GM23248 (cell line): ENCODE results near the gene KRT12. TPM values are rescaled to one million over a fixed set of nuclear protein-coding genes. Genes with fewer than 3 reads are reported as not detected.

Experiments used
- DNase-seq: peaks from one replicate; pipeline ENCODE4 v3.0.0-alpha.2; 2015
- H2AFZ ChIP-seq: fragments of 200-600 bp; sonication (generic); 2 replicates; pipeline ENCODE4 v1.6.1; 2016; ENCODE audit warnings: antibody characterized with exemption
- H3F3A ChIP-seq: fragments of 200-600 bp; sonication (generic); 2 replicates; pipeline ENCODE4 v1.6.1; 2016; ENCODE audit warnings: mild to moderate bottlenecking, antibody characterized with exemption, mixed run types; ENCODE audit not compliant: insufficient read depth
- H3K27ac ChIP-seq: fragments of 200-600 bp; sonication (generic); 2 replicates; pipeline ENCODE4 v1.5.1; 2016; ENCODE audit warnings: mild to moderate bottlenecking
- H3K27me3 ChIP-seq: fragments of 200-600 bp; sonication (generic); replicated peaks from 2 replicates; pipeline ENCODE4 v1.6.1; 2016; ENCODE audit warnings: mild to moderate bottlenecking; ENCODE audit not compliant: insufficient read depth
- H3K36me3 ChIP-seq: fragments of 200-600 bp; sonication (generic); 2 replicates; pipeline ENCODE4 v1.6.1; 2016; ENCODE audit warnings: low read depth, mild to moderate bottlenecking
- H3K4me1 ChIP-seq: fragments of 200-600 bp; sonication (generic); 2 replicates; pipeline ENCODE4 v1.6.1; 2016; ENCODE audit warnings: mild to moderate bottlenecking; ENCODE audit not compliant: insufficient read depth
- H3K4me2 ChIP-seq: fragments of 200-600 bp; sonication (generic); one replicate; pipeline ENCODE4 v1.6.1; 2016; ENCODE audit warnings: mild to moderate bottlenecking; ENCODE audit not compliant: unreplicated experiment
- H3K4me3 ChIP-seq: fragments of 200-600 bp; sonication (generic); 2 replicates; pipeline ENCODE4 v1.5.1; 2016; ENCODE audit warnings: mild to moderate bottlenecking
- H3K79me2 ChIP-seq: fragments of 200-600 bp; sonication (generic); 2 replicates; pipeline ENCODE4 v1.6.1; 2016; ENCODE audit warnings: mild to moderate bottlenecking; ENCODE audit not compliant: insufficient read depth
- H3K9ac ChIP-seq: fragments of 200-600 bp; sonication (generic); 2 replicates; pipeline ENCODE4 v1.6.1; 2016; ENCODE audit warnings: mild to moderate bottlenecking
- H3K9me2 ChIP-seq: fragments of 200-600 bp; sonication (generic); 2 replicates; pipeline ENCODE4 v1.6.1; 2016; ENCODE audit warnings: mixed run types, mild to moderate bottlenecking, moderate library complexity; ENCODE audit not compliant: insufficient read depth
- H3K9me3 ChIP-seq: fragments of 200-600 bp; sonication (generic); one replicate; pipeline ENCODE4 v1.6.1; 2017; ENCODE audit warnings: low read depth
- H4K20me1 ChIP-seq: fragments of 200-600 bp; sonication (generic); 2 replicates; pipeline ENCODE4 v1.6.0; 2016; ENCODE audit not compliant: insufficient read depth
- EZH2 ChIP-seq: fragments of 200-600 bp; sonication (generic); IDR thresholded peaks from 2 replicates; pipeline ENCODE4 v1.6.1; 2018; ENCODE audit warnings: antibody characterized with exemption, mild to moderate bottlenecking; ENCODE audit not compliant: insufficient read depth, poor library complexity, severe bottlenecking
- EZH2phosphoT487 ChIP-seq: fragments of 200-600 bp; sonication (generic); IDR thresholded peaks from 2 replicates; pipeline ENCODE4 v1.6.1; 2018; ENCODE audit warnings: antibody characterized with exemption, moderate library complexity, mild to moderate bottlenecking, low read depth; ENCODE audit not compliant: insufficient read depth
- WGBS, 2 experiments: methylation state at CpG; one replicate each; pipeline ENCODE4 v1.1.6; 2015 to 2017; ENCODE audit warnings: low lambda C conversion rate in 2 of 2, low coverage in 1 of 2; ENCODE audit errors: missing lambda C conversion rate in 2 of 2; 5-methylcytosine and 5-hydroxymethylcytosine counted together
- in situ Hi-C: fragments of 300-500 bp; cut with MboI; formaldehyde crosslinking; loops from 2 replicates; pipeline ENCODE4 v1.15.0; 2020
- polyA plus RNA-seq: library from polyadenylated mRNA; unstranded; fragments of >200 nt; fragmentation: Nextera tagmentation; extraction: Ambion mirVana; gene quantifications from 2 replicates; pipeline ENCODE4 v1.2.1, GENCODE V29; 2016
- total RNA-seq: library from RNA; depleted of rRNA; stranded (reverse); fragments of >200 nt; shearing (Covaris generic); gene quantifications from 2 replicates; pipeline ENCODE4 v1.2.3, GENCODE V29; 2014

Gene KRT12
- total and polyA plus RNA-seq, 2 experiments from 2014 or later, result not detected

- Histone ChIP-seq H3K9me2 (no peaks in the 10 kb centered on the region), H3F3A (peaks cover 15% of the 10 kb centered on the region), H3K4me2 (no peak overlapping the region), H3K36me3 (no peaks in the 10 kb centered on the region), H3K27me3 (no peaks in the 10 kb centered on the region), H3K79me2 (peaks cover 97% of the 10 kb centered on the region), H3K9me3 (no peaks in the 10 kb centered on the region), H3K27ac (no peak overlapping the region), H2AFZ (no peak overlapping the region), H4K20me1 (no peaks in the 10 kb centered on the region), H3K4me3 (no peak overlapping the region), H3K4me1 (peaks cover 11% of the 10 kb centered on the region), H3K9ac (no peak overlapping the region)
- no peak for DNase-seq
- WGBS, 2 experiments, result 93 to 95% methylated on average over 2 of the region's 2 CpGs
- no peak for TF ChIP-seq EZH2phosphoT487
- TF ChIP-seq EZH2, result no peak
- in situ Hi-C loops, result no loop called here
Measured at GRCh38 chr17:40825599-40825998, 41.4 kb downstream of the KRT12 start.

GRCh38 chr17:40824015-40824832 lies 42.8 kb downstream of the KRT12 start:
- H3K9me2 ChIP-seq, result no peaks in the 10 kb centered on the region
- in situ Hi-C loops, result no loop called here
- TF ChIP-seq EZH2phosphoT487 (no peak), EZH2 (no peak)

GRCh38 chr17:40822132-40822812 lies 44.8 kb downstream of the KRT12 start, which contains the start of gene KRT10:
TSS of gene KRT10 (minus strand) at chr17:40822614. CDS start at chr17:40822585, 29 bp downstream.
- H4K20me1 ChIP-seq, result no peaks in the 10 kb centered on the region
- H3K79me2 ChIP-seq, result peaks cover 85% of the 10 kb centered on the region
- H3K4me1 ChIP-seq, result peaks cover 26% of the 10 kb centered on the region
- no peak within 1 kb of the TSS for H3K27ac ChIP-seq
- H3K9me3 ChIP-seq, result no peaks in the 10 kb centered on the region
- H3K36me3 ChIP-seq, result peaks cover 4% of the 10 kb centered on the region; the same call in 1 of the 2 replicates
- peaks cover 42% of the 10 kb centered on the region for H3F3A ChIP-seq
- 76 to 86% methylated on average over 6 to 7 of the region's 7 CpGs for WGBS, 2 experiments
- TF ChIP-seq EZH2phosphoT487 (no peak), EZH2 (no peak)
- H3K4me2 ChIP-seq, result no peak within 1 kb of the TSS
- no peak within 1 kb of the TSS for H3K4me3 ChIP-seq
- in situ Hi-C loops, result no loop called here
- H3K9me2 ChIP-seq, result no peaks in the 10 kb centered on the region
- no peak for DNase-seq
- no peak within 1 kb of the TSS for H3K9ac ChIP-seq
- no peak within 1 kb of the TSS for H2AFZ ChIP-seq
- no peaks in the 10 kb centered on the region for H3K27me3 ChIP-seq

More at GRCh38 chr17:40824015-40824832, 42.8 kb downstream of the KRT12 start:
- Histone ChIP-seq H3K4me3 (no peak overlapping the region), H3K9ac (no peak overlapping the region), H3K4me1 (peaks cover 20% of the 10 kb centered on the region), H4K20me1 (no peaks in the 10 kb centered on the region), H3F3A (peaks cover 29% of the 10 kb centered on the region), H3K27me3 (no peaks in the 10 kb centered on the region), H2AFZ (no peak overlapping the region), H3K27ac (no peak overlapping the region), H3K36me3 (no peaks in the 10 kb centered on the region), H3K9me3 (no peaks in the 10 kb centered on the region), H3K4me2 (no peak overlapping the region), H3K79me2 (peaks cover 92% of the 10 kb centered on the region)
- no peak for DNase-seq
- 90 to 95% methylated on average over 1 of the region's 1 CpG for WGBS, 2 experiments

GRCh38 chr17:40821536-40821935 lies 45.5 kb downstream of the KRT12 start:
- H3K4me1 ChIP-seq, result peaks cover 26% of the 10 kb centered on the region
- H3K9me2 ChIP-seq, result no peaks in the 10 kb centered on the region
- H3K79me2 ChIP-seq, result peaks cover 78% of the 10 kb centered on the region
- H3F3A ChIP-seq, result peaks cover 48% of the 10 kb centered on the region
- no peaks in the 10 kb centered on the region for H3K9me3 ChIP-seq
- no peaks in the 10 kb centered on the region for H3K27me3 ChIP-seq
- in situ Hi-C loops, result no loop called here
- no peak overlapping the region for H3K4me2 ChIP-seq
- H3K4me3 ChIP-seq, result no peak overlapping the region
- peaks cover 11% of the 10 kb centered on the region; the same call in 1 of the 2 replicates for H3K36me3 ChIP-seq
- peak; percentile 36 for DNase-seq
- H3K9ac ChIP-seq, result no peak overlapping the region
- no peak for TF ChIP-seq EZH2phosphoT487
- no peak overlapping the region for H2AFZ ChIP-seq
- no peak overlapping the region for H3K27ac ChIP-seq
- no peaks in the 10 kb centered on the region for H4K20me1 ChIP-seq
